NCI-H2227 (cell line): ENCODE data around the gene PRKG1.
"Not testable (repeated sequence)": the region's sequence is repeated elsewhere in the genome, so short reads cannot be mapped to it uniquely, and the experiment has no call there.

Experiments
- DNase-seq: peaks from one replicate; lab custom pipeline; 2025; ENCODE audit not compliant: unreplicated experiment; lab: John Stamatoyannopoulos, UW

Gene PRKG1

DNA sequence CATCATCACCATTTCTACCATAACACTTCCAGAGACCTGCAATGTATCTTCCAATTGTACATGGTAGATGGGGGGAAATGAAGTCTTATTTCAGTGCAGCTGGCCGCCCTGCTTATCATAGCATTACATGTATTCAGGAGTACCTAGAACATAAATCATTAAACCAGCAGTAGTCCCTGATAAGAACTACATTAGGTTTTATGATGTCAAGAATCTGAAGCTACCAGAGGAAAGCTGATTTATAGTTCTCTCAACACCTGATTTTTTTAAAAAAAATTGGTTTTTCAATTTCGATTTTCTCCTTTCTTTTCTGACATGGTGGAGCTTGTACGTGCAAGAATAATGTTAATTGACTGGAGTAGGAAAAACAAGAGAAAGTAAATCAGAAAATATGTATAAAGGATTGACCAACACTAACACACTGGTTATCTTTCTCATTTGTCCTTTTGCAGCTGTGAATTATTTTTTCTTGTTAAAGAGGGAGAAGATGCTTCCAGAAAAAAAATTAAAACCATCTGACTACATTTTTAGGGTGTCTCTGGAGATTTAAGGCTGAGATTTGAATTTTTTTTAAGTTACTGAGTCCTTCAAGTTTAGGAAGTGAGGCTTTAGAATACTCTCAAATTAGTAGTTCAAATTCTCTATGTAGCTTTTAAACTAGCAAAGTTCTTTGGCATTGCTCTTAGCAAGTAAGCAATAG lies 566.0 kb downstream of the PRKG1 start:
- DNase-seq, result no peak

DNA sequence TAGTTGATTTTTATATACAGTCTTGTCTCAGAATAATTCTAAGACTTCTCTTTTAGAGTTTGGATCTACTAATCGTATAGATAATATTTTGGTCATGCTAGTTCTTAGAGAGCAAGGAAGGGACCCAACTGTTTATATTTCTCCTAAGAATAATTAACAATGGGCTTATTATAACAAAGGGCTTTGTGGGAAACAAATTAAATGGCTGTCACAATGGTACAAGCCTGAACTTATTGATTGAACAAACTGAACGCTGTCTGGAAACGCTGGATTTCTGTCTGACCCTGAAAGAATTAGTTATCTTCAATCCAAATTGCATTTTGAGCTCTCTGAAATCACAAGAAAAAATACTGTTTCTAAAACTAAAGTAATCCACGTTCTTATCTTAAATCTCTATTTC lies 568.3 kb downstream of the PRKG1 start:
- no peak for DNase-seq

DNA sequence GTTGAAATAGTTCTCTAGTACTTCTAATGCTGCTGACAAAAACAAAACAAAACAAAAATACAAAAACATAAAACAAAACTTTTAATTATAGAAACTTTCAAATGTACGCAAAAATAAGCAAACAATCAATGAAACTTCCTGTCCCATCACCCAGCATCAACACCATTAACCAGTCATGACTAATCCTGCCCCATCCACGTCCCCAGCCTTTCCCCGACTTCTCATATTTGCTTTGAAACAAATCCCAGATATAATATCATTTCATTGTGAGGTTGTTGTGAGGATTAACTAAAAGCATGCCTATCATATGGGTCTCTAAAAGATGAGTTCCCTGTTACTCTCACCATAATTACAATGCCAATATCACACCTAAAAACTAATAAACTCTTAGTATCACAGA lies 569.4 kb downstream of the PRKG1 start:
- no peak for DNase-seq

DNA sequence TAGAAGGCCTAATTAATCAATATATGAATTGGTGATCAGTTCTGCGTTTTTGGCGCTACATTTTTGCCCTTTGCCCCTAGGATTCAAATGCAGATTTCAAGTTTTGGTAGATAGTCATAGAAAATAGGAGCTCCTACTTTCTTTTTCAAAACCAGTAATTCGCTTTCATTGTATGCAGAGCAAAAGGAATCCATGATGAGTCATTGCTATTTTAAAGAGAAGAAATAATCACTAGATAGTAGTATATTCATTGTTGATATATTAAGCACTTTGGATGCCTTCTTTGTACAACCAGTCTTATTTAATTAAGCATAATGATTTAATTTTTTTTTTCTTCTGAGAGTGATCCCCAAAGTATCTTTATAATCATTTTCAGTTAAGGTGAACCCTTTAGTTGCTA lies 574.8 kb downstream of the PRKG1 start:
- DNase-seq, result no peak

DNA sequence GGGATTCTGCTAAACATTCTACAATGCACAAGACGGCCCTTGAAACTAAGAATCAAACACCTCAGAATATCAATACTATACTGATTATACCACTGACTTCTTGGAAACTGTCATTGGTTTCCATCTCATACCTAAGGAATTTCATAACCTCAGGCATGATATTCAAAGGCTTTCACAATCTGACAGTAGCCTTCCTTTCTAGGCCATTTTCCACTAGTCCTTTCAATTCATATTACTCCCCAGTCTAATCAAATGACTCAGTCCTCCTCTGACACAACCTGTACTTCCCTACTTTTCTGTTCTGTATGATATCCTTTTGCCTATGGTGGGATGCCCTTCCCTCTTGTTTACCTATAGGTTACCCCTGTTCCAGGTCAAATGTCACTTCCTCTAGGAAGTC lies 576.8 kb downstream of the PRKG1 start:
- DNase-seq, result no peak

DNA sequence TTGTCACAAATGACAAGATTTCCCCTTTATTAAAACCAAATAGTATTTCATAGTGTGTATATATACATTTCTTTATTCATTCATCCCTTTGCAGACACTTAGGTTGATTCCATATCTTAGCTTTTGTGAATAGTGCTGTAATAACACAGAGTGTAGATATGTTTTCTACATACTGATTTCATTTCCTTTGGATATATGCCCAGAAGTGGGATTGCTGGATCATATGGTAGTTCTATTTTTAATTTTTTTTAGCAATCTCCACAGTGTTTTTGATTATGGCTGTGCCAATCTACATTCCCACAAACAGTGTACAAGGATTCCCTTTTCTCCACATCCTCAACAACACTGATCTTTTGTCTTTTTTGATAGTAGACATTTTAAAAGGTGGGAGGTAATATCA lies 578.7 kb downstream of the PRKG1 start:
- DNase-seq, result no peak

DNA sequence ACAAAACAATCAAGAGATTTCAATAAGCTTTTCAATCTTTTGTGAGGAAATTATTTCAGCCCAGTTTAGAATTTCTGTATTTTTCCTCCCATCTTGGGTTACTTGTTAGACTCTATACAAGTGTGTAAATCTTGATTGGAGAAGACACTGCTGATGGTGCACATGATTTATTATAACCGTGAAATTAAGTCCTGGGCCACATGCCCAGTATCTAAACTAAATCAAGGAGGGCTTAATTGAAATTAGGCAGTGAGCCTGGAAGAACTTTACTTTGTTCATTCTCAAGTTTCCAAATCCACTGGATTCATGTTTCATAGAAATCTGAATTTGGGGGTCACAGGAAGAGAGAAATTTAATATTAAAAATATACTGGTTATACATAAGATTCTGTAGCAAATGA lies 580.6 kb downstream of the PRKG1 start:
- DNase-seq, result no peak

DNA sequence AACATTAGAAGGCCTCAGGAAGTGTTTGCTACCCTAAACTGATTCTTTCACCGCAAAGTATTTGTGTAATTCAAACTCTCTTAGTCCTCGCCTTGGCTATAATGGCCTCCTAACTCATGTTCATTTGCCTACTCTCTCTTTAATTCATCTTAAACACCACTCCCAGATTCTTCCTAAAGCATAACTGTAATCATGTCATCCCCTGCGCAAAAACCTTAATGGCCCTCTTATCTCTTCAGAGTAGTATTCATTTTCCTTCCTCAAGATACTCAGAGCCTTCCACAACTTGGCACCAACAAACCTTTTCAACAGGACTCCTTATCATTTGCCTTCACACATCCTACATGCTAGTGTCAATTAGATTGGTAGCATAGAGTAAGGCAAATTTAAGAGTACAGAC lies 582.2 kb downstream of the PRKG1 start:
- no peak for DNase-seq

DNA sequence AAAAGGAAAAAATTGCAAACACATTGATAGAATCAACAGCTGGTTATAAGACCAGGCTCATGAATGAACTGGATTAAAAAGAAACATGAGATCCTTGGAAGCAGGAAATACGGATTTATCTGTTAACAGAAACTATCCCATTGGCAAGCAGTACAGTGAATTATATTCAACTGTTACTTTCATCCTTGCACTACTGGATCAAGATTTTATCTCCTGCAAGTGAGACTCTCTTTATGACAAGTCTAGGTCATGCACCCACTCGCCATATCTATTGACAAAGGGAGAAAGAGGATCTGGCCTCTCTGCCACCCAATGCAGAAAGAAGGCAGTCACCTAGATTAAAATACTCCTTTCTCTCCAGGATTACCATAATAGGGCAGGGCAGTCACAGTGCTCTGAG lies 583.7 kb downstream of the PRKG1 start:
- no peak for DNase-seq

DNA sequence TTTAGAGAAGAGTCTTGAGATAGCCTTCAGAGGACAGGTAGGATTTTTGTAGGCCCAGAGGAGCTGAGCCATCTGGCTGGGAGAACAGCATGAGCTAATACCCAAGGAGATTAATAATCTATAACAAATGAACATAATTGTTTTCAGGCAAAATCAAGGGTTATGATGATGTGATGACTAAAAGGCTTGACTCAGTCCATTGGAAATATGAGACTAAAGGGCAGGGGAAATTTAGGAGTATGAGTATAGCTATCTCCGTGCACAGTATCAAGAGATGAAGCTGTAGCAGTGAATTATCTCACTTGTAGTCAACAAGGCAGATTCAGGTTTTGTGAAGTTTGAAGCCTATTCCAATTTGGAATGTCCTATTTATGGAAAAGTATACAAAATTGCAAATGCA lies 585.1 kb downstream of the PRKG1 start:
- DNase-seq, result no peak

DNA sequence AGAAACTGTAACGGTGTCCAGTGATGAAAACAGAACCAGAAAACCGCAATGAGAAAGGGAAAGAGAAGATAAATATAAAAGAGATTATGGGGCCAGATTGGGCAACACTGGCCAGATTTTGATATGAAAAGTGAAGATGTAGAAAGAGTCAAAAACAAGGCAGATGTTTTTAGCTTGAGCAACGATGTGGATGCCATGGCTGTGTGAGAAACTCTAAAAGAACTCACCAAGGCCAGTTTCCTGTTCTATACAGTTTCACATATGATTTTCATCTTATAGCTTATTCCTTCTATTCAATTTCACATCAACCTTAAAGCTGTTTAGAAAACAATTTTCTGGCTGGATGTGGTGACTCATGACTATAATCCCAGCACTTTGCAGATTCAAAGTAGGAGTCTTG lies 588.8 kb downstream of the PRKG1 start:
- no peak for DNase-seq

DNA sequence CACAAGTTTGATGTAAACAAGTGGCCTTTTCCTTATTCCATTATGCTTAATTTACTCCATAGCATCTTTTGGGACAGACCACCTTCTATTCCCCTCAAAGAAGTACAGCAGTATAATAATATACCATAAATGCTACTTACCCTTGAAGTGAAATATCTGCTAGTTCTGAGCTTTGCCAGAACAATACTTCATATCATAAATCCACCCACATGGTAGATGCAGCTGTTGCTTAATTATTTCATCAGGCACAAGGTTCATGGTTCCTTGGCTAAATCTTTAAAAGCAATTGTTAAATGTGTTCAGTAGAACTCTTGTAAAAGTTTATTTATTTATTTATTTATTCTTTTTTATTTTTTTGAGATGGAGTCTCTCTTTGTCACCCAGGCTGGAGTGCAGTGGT lies 592.2 kb downstream of the PRKG1 start:
- no peak for DNase-seq

DNA sequence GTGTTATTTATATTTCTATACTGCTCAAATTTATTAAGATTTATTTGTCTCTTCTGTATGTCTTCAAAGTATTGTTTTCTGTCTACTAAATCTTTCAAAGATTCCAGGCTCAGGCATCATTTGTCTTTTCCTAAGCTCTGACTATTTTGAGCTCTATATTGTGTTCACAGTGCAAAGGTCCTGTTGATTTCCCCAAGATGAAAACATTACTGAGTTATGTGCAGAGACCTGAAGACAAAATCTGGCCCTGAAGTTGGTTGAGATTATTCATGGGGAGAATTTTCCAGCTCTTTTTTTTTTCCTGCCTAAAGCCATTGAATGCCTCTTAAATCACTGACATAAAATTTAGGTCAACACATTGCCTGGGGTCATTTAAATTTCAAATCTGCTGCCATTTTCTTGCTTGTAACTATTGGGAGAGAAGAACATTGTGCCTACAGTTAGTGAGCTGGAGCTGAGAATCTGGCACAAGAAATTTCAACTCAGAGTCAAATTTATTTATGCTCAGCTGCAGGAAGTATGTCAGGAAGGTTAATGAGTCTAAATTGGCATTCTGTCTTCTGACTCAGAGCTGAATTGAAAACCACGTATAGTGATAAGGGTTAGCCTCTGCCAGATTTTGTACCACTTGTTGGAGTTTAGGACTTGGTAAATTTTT lies 593.5 kb downstream of the PRKG1 start:
- DNase-seq, result no peak

DNA sequence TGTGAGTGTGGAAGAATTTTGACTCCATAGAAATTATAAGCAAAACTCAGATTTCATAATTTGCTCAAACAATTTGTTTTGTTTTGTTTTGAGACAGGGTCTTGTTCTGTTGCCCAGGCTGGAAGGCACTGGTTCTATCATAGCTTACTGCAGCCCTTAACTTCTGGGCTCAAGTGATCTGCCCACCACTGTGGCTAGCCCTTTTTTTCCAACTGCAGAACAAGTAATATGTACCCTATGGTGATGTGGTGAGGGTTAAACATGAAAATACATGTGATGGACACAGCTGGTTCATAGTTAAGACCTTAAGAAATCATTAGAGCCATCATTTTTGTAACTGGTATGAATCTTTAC lies 594.0 kb downstream of the PRKG1 start:
- DNase-seq, result no peak

DNA sequence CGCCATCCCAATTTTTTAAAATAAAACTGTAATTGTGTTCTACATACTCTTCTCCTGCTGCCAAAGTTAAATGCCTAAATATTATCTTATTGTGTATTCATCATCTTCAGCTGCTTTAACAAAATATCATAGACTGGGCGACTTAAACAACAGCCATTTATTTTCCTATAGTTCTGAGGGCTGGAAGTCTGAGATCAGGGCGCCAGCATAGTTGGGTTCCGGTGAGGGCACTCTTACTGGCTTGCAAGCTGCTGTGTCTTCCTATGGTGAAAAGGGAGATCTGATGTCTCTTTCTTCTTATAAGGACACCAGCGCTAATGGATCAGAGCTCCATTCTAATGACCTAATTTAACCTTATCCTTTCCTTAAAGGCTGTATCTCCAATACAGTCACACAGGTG lies 594.8 kb downstream of the PRKG1 start:
- DNase-seq, result no peak

DNA sequence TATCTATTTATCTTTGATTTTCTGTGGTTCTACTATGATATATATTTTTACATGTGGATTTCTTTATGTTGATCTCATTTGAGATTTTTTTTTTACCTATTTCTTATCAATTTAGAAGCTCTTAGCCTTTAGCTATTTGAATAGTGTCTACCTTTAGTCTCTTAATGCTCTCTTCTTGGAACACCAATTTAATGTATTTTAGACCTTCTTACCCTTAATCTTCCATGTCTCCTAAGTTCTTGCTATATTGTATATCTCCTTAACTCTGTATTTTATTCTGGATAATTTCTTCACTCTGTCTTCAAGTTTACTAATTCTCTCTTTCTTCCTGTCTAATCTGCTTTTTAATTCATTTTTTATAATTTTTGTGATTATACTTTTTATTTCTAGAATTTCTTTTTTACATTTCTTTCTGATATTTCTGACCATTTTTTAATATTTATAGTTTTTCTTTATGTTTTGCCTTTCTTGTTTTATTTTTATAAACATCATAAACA lies 597.8 kb downstream of the PRKG1 start:
- no peak for DNase-seq

DNA sequence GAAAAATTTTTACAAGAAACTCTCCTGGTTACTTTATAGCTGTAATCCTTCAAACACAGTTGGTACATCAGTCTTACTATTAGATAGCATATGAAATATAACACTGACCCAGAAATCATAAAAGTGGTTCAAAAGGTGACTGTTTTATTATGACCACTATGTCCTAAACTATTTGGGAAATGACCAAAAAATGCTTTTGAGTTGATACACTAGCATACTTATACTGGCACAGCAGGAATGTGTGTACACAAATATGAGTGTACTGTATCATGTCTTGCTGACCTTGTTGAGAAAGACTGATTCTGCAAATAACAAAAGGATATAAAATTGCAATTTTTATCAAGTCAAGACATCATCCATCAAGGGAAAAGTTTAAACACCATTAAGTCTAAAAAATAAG lies 600.8 kb downstream of the PRKG1 start:
- no peak for DNase-seq

DNA sequence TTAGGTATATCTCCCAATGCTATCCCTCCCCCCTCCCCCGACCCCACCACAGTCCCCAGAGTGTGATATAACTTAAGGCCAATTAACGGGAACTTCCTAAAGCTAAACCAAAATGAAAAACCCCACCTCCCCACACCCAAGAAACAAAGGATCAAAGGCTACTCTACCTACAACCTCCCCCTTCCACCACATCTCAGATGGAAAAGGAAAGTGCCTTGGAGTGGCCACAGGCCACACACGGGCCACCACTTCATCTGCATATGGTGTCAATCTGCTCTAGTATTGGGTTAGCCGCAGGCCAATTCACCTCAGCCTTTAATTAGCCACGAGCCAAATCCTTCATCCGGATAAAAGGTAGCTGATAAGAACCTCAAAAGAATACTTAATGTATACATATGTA lies 605.6 kb downstream of the PRKG1 start:
- no peak for DNase-seq

DNA sequence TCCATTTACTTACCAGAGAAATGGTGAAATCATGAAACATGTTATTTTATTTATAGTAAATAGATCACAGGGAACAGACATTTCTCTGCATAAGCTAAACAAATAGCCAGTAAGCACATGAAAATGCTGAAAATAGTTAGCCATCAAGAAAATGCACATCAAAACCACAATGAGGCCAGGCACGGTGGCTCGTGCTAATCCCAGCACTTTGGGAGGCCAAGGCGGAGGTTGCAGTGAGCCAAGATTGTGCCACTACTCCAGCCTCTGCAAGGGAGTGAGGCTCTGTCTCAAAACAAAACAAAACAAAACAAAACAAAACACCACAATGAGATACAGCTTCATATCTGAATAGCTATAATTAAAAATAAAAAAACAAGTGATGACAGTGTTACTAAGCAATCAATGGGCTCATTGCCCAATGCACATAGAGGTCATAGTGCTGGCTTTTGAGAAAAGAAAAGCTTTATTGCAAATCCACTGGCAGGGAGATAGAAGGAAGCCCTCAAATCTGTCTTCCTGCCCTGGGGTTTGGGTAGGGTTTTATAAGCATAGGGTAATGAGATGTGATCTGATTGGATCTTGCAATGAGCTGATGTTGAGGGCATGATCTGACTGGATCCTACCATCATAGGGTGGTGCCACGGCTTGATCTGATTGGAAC lies 608.9 kb downstream of the PRKG1 start:
- no peak for DNase-seq

DNA sequence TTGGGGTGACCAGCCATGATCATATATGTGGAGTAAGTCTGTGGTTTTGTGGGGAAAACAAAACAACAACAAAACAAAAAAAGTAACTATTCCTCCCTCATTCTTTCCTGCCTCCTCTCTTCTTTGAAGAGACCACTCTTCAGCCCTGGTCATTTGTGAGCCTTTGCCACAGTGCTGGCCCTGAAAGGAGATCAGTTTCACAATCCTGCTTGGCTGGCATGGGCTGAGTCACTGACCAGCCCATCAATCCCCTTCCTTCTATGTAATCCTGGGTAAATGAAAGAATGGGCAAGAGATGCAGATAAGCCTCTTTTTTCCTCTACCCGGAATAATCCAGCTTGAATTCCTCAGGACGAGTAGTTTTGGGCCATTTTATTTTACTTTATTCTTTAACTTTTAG lies 611.5 kb downstream of the PRKG1 start:
- DNase-seq, result no peak

DNA sequence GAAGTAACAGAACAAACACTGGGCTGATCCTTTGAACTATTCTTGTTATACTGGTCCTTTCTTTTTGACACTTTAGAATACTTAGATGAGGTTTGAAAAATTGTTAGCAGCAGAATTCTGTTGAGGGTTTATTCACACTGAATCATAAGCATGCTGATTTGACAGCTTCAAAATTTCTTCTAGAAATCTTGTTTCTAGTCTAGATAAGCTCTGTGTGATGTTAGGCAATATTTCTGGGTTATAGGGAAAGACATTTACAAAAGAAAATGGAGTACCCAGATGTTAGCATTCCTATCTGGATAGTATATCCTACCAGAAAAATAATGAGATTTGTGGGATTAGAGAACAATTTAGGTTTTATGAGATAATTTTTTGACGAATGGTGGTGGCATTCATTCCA lies 613.0 kb downstream of the PRKG1 start:
- DNase-seq, result no peak

DNA sequence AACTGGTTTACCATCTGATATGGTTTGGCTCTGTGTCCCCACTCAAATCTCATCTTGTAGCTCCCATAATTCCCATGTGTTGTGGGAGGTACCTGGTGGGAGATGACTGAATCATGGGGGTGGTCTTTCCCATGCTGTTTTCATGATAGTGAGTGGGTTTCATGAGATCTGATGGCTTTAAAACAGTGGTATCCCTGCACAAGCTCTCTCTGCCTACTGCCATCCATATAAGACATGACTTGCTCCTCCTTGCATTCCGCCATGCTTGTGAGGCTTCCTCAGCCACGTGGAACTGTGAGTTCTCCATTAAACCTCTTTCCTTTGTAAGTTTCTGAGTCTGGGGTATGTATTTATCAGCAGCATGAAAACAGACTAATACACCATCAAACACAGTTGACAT lies 614.5 kb downstream of the PRKG1 start:
- DNase-seq, result not testable (repeated sequence)

DNA sequence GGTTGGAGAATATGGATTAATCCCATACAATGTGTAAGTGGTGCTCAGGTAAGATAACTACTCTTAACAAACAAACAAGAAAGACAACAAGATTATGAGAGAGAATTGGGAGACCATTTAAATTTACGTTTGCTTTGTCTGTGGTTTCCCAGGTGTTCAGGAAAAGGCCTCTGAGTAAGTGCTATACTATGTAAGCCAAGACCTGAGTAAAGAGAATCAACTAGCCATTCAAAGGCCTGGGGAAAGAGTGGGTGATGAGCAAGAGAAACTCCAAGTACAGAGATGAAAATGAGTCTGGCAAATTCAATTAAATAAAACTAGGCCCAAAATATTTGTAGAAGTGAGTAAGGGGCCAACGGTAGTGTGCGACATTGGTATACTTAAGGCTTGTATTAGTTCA lies 615.2 kb downstream of the PRKG1 start:
- DNase-seq, result no peak
